RWPE1 (cell line): Measurements from ENCODE around the gene FANCE.

Experiments used
- CTCF ChIA-PET: fragments of 350-600 bp; sonication (Branson Sonifier 250); formaldehyde crosslinking; extraction: SDS; loops from one replicate; lab custom pipeline; 2021; lab: Yijun Ruan, JAX
- POLR2A ChIA-PET: fragments of 400-600 bp; formaldehyde crosslinking; extraction: SDS; loops from one replicate; lab custom pipeline; 2020; ENCODE audit warnings: antibody characterized with exemption; ENCODE audit not compliant: low non-redundant PET; lab: Yijun Ruan, JAX
- DNase-seq: peaks from one replicate; pipeline ENCODE4 v3.0.0; 2012; ENCODE audit warnings: low spot score
- H3K27ac ChIP-seq: fragments of 450-650 bp; 2 replicates; pipeline ENCODE4 v1.5.1; 2017
- TF ChIP-seq, protein P1 (sequence below): fragments of 450-650 bp; conservative IDR thresholded peaks from 2 replicates; pipeline ENCODE4 v1.5.1; 2017; ENCODE audit warnings: low read depth, mild to moderate bottlenecking

FANCE gene

DNA sequence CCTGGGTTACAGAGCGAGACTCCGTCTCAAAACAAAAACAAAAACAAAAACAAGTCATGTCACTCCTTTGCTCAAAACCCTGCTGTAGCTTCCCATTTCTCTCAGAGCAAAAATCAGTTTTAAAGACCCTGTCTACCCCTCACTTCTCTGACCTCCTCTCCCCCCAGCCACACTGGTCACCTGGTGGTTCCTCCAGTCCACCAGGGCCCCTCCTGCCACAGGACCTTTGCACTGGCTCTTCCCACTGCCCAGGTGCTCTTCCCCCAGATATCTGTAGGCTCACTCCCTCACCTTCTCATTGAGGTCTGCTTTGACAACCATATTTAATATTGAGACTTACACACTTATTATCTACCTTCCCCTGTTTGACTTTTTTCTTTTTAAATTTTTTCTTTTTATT lies 49.6 kb downstream of the FANCE start:
- CTCF ChIA-PET, result interaction anchor here (0.6 to 0.7 kb wide), 2 partner anchors 92 to 256 kb away, joined by 3 to 4 read pairs; no protein-coding TSS in a partner anchor
- POLR2A ChIA-PET, result no interaction called here
- TF ChIP-seq, protein P1, sequence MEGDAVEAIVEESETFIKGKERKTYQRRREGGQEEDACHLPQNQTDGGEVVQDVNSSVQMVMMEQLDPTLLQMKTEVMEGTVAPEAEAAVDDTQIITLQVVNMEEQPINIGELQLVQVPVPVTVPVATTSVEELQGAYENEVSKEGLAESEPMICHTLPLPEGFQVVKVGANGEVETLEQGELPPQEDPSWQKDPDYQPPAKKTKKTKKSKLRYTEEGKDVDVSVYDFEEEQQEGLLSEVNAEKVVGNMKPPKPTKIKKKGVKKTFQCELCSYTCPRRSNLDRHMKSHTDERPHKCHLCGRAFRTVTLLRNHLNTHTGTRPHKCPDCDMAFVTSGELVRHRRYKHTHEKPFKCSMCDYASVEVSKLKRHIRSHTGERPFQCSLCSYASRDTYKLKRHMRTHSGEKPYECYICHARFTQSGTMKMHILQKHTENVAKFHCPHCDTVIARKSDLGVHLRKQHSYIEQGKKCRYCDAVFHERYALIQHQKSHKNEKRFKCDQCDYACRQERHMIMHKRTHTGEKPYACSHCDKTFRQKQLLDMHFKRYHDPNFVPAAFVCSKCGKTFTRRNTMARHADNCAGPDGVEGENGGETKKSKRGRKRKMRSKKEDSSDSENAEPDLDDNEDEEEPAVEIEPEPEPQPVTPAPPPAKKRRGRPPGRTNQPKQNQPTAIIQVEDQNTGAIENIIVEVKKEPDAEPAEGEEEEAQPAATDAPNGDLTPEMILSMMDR, result no peak

DNA sequence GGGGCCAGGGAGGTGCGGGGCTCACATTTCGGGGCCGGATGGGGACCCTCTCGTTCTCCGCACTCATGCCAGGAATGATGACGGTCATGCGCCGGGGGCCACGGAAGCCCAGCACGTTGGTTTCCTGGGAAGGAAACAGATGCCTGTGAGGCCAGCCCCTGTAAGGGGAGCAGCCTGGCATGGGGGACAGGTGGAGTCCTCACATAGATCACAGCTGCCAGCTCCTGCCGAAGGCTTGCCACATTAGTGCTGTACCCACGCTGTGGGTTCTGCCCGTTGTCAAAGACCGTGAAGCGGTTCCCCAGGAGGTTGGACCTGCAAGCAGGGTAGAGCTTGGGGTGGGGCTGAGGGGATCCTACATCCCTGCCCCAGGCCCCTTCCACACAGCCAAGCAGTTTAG lies 51.4 kb downstream of the FANCE start:
- TF ChIP-seq, protein P1, result no peak
- POLR2A ChIA-PET, result no interaction called here
- no peak for DNase-seq
- CTCF ChIA-PET, result interaction anchor here (0.6 kb wide), 1 partner anchor 12 kb away, joined by 4 read pairs; no protein-coding TSS in a partner anchor
- no peak overlapping the region for H3K27ac ChIP-seq

More for the DNA sequence above, 49.6 kb downstream of the FANCE start:
- no peak overlapping the region for H3K27ac ChIP-seq
- no peak for DNase-seq

DNA sequence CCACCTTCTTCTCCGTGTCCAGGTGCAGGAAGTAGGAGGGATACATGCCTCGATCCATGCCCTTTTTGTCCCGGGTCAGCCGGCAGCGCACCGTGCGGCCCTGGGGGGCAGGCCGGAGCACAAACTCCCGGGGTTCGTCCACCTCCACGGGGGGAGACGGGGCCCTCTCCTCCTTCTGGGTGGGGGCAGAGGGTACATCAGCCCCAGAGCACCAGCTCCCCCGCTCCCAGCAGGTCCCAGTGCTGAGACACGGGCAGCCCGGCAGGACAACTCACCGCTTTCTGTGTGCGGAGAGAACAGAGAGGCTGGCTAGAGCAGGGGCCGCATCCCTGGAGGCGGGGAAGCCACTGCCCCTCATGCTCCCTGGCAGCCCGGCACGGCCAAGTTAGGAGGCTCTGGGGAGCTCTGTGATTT lies 53.9 kb downstream of the FANCE start:
- TF ChIP-seq, protein P1, result no peak
- ChIA-PET CTCF (interaction anchor here (0.6 kb wide), 1 partner anchor 18 kb away, joined by 3 read pairs; no protein-coding TSS in a partner anchor), POLR2A (no interaction called here)
- H3K27ac ChIP-seq, result no peak overlapping the region
- DNase-seq, result no peak

DNA sequence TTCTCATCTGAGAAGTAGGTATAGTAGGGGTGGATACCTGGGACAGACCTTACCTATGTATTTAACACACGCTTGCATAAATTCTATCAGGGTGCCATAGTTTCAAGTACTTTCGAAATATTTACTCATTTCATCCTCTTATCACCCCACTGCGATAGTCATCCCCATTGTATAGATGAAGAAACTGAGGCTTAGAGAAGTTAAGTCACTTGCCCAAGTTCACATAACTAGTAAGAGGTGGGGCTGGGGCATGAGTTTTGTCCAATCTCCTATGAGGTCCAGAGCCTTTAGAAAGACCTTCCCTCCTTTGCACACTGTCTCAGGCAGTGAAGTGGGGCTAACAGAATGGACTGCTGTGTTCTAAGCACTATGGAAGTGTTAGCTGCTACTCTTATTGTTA lies 54.4 kb downstream of the FANCE start:
- no peak overlapping the region for H3K27ac ChIP-seq
- TF ChIP-seq, protein P1, result no peak
- CTCF ChIA-PET, result interaction anchor here (0.6 kb wide), 1 partner anchor 18 kb away, joined by 3 read pairs; no protein-coding TSS in a partner anchor
- POLR2A ChIA-PET, result no interaction called here
- DNase-seq, result no peak

DNA sequence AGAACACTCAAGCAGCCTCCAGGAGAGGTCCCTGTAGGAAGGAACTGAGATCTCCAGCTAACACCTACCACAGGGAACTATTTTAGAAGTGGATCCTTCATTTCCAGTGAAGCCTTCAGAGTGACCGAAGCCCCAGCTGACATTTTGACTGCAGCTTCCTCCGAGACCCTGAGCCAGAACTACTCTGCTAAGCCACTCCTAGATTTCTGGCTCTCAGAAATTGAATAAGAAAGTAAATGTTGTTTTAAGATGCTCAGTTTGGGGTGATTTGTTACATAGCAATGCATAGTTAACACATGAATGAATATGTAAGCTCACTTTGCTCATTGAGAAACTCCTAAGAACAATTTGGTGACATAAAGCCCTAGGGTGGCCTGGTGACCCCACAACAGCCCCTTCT lies 55.1 kb downstream of the FANCE start:
- TF ChIP-seq, protein P1, result no peak
- H3K27ac ChIP-seq, result no peak overlapping the region
- no peak for DNase-seq
- ChIA-PET POLR2A (no interaction called here), CTCF (interaction anchor here (0.5 kb wide), 1 partner anchor 583 kb away, joined by 3 read pairs; no protein-coding TSS in a partner anchor)

DNA sequence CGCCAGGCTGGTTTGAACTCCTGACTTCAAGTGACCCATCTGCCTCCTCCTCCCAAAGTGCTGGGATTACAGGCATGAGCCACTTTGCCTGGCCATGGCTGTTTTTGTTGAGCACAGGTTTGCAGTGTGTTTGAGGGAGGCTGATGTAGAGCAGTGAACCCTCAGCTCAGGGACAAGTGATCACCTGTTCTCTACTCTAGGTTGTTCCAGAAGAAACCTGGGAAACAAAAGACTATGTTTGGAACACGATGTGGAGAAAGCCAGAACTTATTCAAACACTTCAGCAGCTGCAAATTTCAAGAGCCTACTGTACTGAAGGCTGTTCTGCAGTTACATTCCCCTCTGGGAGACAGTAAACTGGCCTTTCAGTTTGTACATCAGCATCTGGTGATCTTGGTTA lies 55.9 kb downstream of the FANCE start:
- no peak overlapping the region for H3K27ac ChIP-seq
- CTCF ChIA-PET, result no interaction called here
- TF ChIP-seq, protein P1, result no peak
- no peak for DNase-seq
- POLR2A ChIA-PET, result no interaction called here
